K562 (cell line): Measurements from ENCODE around the gene DOP1A. TPM values are rescaled to one million over a fixed set of nuclear protein-coding genes. Genes with fewer than 3 reads are reported as not detected.

Source experiments
- ATAC-seq: fragments of 200-7000 bp; cut with Tn5 transposase; 3 replicates; pipeline ENCODE4 v1.9.1; 2020; ENCODE audit warnings: moderate library complexity
- BruUV-seq: library from RNA; stranded (reverse); fragments of 400-500 nt; replicated peaks from 2 replicates; lab custom pipeline; 2021; lab: Mats Ljungman, UMichigan
- CTCF ChIA-PET: fragments of 300-600 bp; formaldehyde crosslinking; extraction: SDS; loops from one replicate; lab custom pipeline; 2021; ENCODE audit warnings: low intra/inter-chr PET ratio; lab: Yijun Ruan, JAX
- POLR2A ChIA-PET: fragments of 300-600, 350-650 bp; sonication (Branson Sonifier 250); formaldehyde crosslinking; extraction: SDS; loops from one replicate; lab custom pipeline; 2021; ENCODE audit warnings: antibody characterized with exemption, inconsistent platforms; lab: Yijun Ruan, JAX
- DNase-seq, 4 experiments: peaks; one replicate each; pipeline versions ENCODE4 v3.0.0 to v3.0.0-alpha.2; 2011 to 2018; ENCODE audit warnings: low spot score in 3 of 4, mixed read lengths in 3 of 4; ENCODE audit errors: extremely low read depth in 1 of 4
- FAIRE-seq: peaks from 2 replicates; lab custom pipeline; 2011; peaks lifted over from hg19 to GRCh38; lab: Jason Lieb, UNC
- H2AFZ ChIP-seq: 2 replicates; pipeline ENCODE4 v1.6.0; 2011; ENCODE audit warnings: low read depth, low read length, control low read depth, inconsistent platforms
- H3K27ac ChIP-seq: fragments of 200-600 bp; 3 replicates; pipeline ENCODE4 v1.8.0; 2011; ENCODE audit warnings: low read depth, mild to moderate bottlenecking, control low read depth, inconsistent platforms, low read length, moderate library complexity, mixed read lengths; ENCODE audit errors: extremely low read depth
- H3K27me3 ChIP-seq, 2 experiments: fragments of 300-600 bp in 1 of 2; 2 replicates in 1 of 2; 3 replicates in 1 of 2; pipeline versions ENCODE4 v1.6.0 to v1.8.0; 2011; ENCODE audit warnings: inconsistent platforms in 2 of 2, low read length in 2 of 2, mild to moderate bottlenecking in 1 of 2, mixed read lengths in 1 of 2, moderate library complexity in 1 of 2; ENCODE audit not compliant: control insufficient read depth in 2 of 2, insufficient read depth in 2 of 2
- H3K36me3 ChIP-seq: fragments of 300-600 bp; 3 replicates; pipeline ENCODE4 v1.8.0; 2011; ENCODE audit warnings: mild to moderate bottlenecking, low read length, inconsistent platforms; ENCODE audit not compliant: control insufficient read depth, insufficient read depth
- H3K4me1 ChIP-seq, 2 experiments: fragments of 200-600 bp in 1 of 2; replicated peaks in 1 of 2; 2 replicates in 1 of 2; 3 replicates in 1 of 2; pipeline versions ENCODE4 v1.5.1 to v1.8.0; 2011; ENCODE audit warnings: inconsistent platforms in 2 of 2, low read length in 2 of 2, mild to moderate bottlenecking in 1 of 2, mixed read lengths in 1 of 2, moderate library complexity in 1 of 2; ENCODE audit not compliant: control insufficient read depth in 2 of 2, insufficient read depth in 2 of 2
- H3K4me2 ChIP-seq: 2 replicates; pipeline ENCODE4 v1.6.1; 2011; ENCODE audit warnings: low read length, control low read depth, inconsistent platforms, mixed read lengths; ENCODE audit not compliant: insufficient read depth
- H3K4me3 ChIP-seq: fragments of 200-600 bp; sonication (generic), shearing (Covaris generic); 2 replicates; pipeline ENCODE4 v1.5.1; 2016; ENCODE audit warnings: control low read depth, inconsistent platforms
- H3K79me2 ChIP-seq: fragments of 200-600 bp; 3 replicates; pipeline ENCODE4 v1.8.0; 2011; ENCODE audit warnings: low read length, inconsistent platforms; ENCODE audit not compliant: control insufficient read depth, insufficient read depth
- H3K9ac ChIP-seq, 2 experiments: 2 replicates each; pipeline versions ENCODE4 v1.6.0 to v1.6.1; 2011; ENCODE audit warnings: low read depth in 2 of 2, low read length in 2 of 2, control low read depth in 1 of 2, inconsistent platforms in 1 of 2, mild to moderate bottlenecking in 1 of 2, mixed read lengths in 1 of 2; ENCODE audit not compliant: insufficient read depth in 1 of 2
- H3K9me1 ChIP-seq: one replicate; pipeline ENCODE4 v1.6.0; 2011; ENCODE audit warnings: inconsistent platforms, mild to moderate bottlenecking, low read length, moderate library complexity; ENCODE audit not compliant: control insufficient read depth, insufficient read depth
- H3K9me3 ChIP-seq: replicated peaks from 2 replicates; pipeline ENCODE4 v1.5.1; 2011; ENCODE audit warnings: low read depth, low read length, inconsistent platforms; ENCODE audit not compliant: control insufficient read depth, insufficient read depth
- H4K20me1 ChIP-seq: replicated peaks from 2 replicates; pipeline ENCODE4 v1.6.1; 2011; ENCODE audit warnings: low read length, inconsistent platforms, mixed read lengths; ENCODE audit not compliant: control insufficient read depth, insufficient read depth
- BACH1 ChIP-seq: fragments of 200-800 bp; sonication (Bioruptor generic); IDR thresholded peaks from 2 replicates; pipeline ENCODE4 v1.6.1; 2016; ENCODE audit warnings: missing genetic modification characterization, missing compliant biosample characterization
- POLR2AphosphoS2 ChIP-seq: IDR thresholded peaks from 2 replicates; pipeline ENCODE4 v1.6.1; 2012; ENCODE audit warnings: low read length, improper control_type of control experiment
- TGIF2 ChIP-seq: sonication (generic); formaldehyde crosslinking; IDR thresholded peaks from 2 replicates; pipeline ENCODE4 v1.8.1; 2022; ENCODE audit warnings: mild to moderate bottlenecking, missing genetic modification reagents, moderate library complexity
- ZNF212 ChIP-seq: fragments of 450-650 bp; formaldehyde crosslinking; IDR thresholded peaks from 2 replicates; pipeline ENCODE4 v1.4.0; 2020; ENCODE audit warnings: mild to moderate bottlenecking
- WGBS: fragments of 100-300 bp; shearing (Covaris generic); methylation state at CpG from one replicate; pipeline ENCODE4 v1.1.6; 2016; ENCODE audit warnings: low coverage, mixed read lengths; ENCODE audit not compliant: insufficient coverage; ENCODE audit errors: missing lambda C conversion rate; 5-methylcytosine and 5-hydroxymethylcytosine counted together
- in situ Hi-C: fragments of 300-500 bp; cut with MboI; formaldehyde crosslinking; loops from 4 replicates; pipeline ENCODE4 v1.15.0; 2018; ENCODE audit warnings: inconsistent platforms, mixed read lengths
- intact Hi-C: fragments of 100-400 bp; cut with micrococcal nuclease; formaldehyde crosslinking; loops from 2 replicates; pipeline ENCODE4 v1.14.2; 2022
- polyA plus RNA-seq, 8 experiments: library from polyadenylated mRNA; depleted of rRNA in 4 of 8; stranded (reverse) in 5 of 8; unstranded in 3 of 8; fragments of >200 nt; fragmentation: Nextera tagmentation in 2 of 8; fragmentation: Illumina TruSeq in 1 of 8; extraction: Ambion mirVana in 2 of 8; extraction: Trizol in 1 of 8; gene quantifications; 2 replicates each; pipeline versions ENCODE4 v1.2.1 to v1.2.3, GENCODE V29; 2011 to 2014; ENCODE audit warnings: inconsistent platforms in 1 of 8, missing spikeins in 1 of 8
- total RNA-seq, 7 experiments: library from RNA; depleted of rRNA in 6 of 7; stranded (reverse); fragments of >200 nt in 6 of 7; fragmentation: Illumina TruSeq in 2 of 7; extraction: Trizol in 2 of 7; gene quantifications; 2 replicates each; pipeline versions ENCODE4 v1.2.1 to v1.2.3, GENCODE V29; 2011 to 2021; ENCODE audit warnings: low replicate concordance in 1 of 7
- TF ChIP-seq, protein P1 (sequence below): fragments of 250-450 bp; sonication (Bioruptor Pico); IDR thresholded peaks from 2 replicates; pipeline ENCODE4 v1.8.0; 2021; ENCODE audit warnings: moderate library complexity, mild to moderate bottlenecking, inconsistent platforms
- TF ChIP-seq, protein P2 (sequence below): fragments of 450-650 bp; formaldehyde crosslinking; IDR thresholded peaks from 2 replicates; pipeline ENCODE4 v1.4.0; 2020; ENCODE audit warnings: mild to moderate bottlenecking, moderate library complexity
- TF ChIP-seq, protein P3 (sequence below): fragments of 250-450 bp; sonication (Bioruptor Pico); IDR thresholded peaks from 2 replicates; pipeline ENCODE4 v1.5.0; 2021; ENCODE audit warnings: mild to moderate bottlenecking, borderline replicate concordance

DOP1A gene
- total and polyA plus RNA-seq, 9 of the 15 experiments (the other 6 are each of a cell fraction or from before 2014, with no cell fraction given): 0.75 to 10.5 (median 4.4) TPM

- TF ChIP-seq, protein P1, sequence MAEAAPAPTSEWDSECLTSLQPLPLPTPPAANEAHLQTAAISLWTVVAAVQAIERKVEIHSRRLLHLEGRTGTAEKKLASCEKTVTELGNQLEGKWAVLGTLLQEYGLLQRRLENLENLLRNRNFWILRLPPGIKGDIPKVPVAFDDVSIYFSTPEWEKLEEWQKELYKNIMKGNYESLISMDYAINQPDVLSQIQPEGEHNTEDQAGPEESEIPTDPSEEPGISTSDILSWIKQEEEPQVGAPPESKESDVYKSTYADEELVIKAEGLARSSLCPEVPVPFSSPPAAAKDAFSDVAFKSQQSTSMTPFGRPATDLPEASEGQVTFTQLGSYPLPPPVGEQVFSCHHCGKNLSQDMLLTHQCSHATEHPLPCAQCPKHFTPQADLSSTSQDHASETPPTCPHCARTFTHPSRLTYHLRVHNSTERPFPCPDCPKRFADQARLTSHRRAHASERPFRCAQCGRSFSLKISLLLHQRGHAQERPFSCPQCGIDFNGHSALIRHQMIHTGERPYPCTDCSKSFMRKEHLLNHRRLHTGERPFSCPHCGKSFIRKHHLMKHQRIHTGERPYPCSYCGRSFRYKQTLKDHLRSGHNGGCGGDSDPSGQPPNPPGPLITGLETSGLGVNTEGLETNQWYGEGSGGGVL (CRISPR knock-in tag): no peak
These were observed 20.3 kb upstream of the DOP1A start (continued) for GRCh38 chr6:83047065-83047754.

- intact Hi-C loops: loop anchor here (10.0 kb wide), 5 partner anchors 167 to 647 kb away; no protein-coding TSS in a partner anchor
- TF ChIP-seq BACH1 (tag): no peak
- no peak for TF ChIP-seq POLR2AphosphoS2
- TF ChIP-seq TGIF2 (CRISPR knock-in tag): no peak
- TF ChIP-seq, protein P2, sequence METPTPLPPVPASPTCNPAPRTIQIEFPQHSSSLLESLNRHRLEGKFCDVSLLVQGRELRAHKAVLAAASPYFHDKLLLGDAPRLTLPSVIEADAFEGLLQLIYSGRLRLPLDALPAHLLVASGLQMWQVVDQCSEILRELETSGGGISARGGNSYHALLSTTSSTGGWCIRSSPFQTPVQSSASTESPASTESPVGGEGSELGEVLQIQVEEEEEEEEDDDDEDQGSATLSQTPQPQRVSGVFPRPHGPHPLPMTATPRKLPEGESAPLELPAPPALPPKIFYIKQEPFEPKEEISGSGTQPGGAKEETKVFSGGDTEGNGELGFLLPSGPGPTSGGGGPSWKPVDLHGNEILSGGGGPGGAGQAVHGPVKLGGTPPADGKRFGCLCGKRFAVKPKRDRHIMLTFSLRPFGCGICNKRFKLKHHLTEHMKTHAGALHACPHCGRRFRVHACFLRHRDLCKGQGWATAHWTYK (CRISPR knock-in tag): no peak
- TF ChIP-seq ZNF212 (CRISPR knock-in tag): no peak
- TF ChIP-seq, protein P3, sequence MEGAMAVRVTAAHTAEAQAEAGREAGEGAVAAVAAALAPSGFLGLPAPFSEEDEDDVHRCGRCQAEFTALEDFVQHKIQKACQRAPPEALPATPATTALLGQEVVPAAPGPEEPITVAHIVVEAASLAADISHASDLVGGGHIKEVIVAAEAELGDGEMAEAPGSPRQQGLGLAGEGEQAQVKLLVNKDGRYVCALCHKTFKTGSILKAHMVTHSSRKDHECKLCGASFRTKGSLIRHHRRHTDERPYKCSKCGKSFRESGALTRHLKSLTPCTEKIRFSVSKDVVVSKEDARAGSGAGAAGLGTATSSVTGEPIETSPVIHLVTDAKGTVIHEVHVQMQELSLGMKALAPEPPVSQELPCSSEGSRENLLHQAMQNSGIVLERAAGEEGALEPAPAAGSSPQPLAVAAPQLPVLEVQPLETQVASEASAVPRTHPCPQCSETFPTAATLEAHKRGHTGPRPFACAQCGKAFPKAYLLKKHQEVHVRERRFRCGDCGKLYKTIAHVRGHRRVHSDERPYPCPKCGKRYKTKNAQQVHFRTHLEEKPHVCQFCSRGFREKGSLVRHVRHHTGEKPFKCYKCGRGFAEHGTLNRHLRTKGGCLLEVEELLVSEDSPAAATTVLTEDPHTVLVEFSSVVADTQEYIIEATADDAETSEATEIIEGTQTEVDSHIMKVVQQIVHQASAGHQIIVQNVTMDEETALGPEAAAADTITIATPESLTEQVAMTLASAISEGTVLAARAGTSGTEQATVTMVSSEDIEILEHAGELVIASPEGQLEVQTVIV (CRISPR knock-in tag): no peak
These were observed 15.9 kb upstream of the DOP1A start for GRCh38 chr6:83051377-83052172.

More at GRCh38 chr6:83051377-83052172, 15.9 kb upstream of the DOP1A start:
- Histone ChIP-seq H4K20me1 (no peaks in the 10 kb centered on the region), H3K27me3 (no peaks in the 10 kb centered on the region), H3K79me2 (no peaks in the 10 kb centered on the region), H3K4me3 (no peak overlapping the region), H3K4me1 (no peaks in the 10 kb centered on the region; a peak in 2 of 5 replicates), H2AFZ (no peak overlapping the region), H3K36me3 (peaks cover 42% of the 10 kb centered on the region; the same call in 1 of the 3 replicates), H3K27ac (no peak overlapping the region), H3K9me3 (no peaks in the 10 kb centered on the region), H3K9me1 (no peaks in the 10 kb centered on the region), H3K9ac (no peak overlapping the region), H3K4me2 (no peak overlapping the region)
- no TSS peak for BruUV-seq
- DNase-seq (no peak), FAIRE-seq (no peak), ATAC-seq (no peak)
- CTCF ChIA-PET: no interaction called here
- POLR2A ChIA-PET: interaction anchor here (1.2 kb wide), 1 partner anchor 14 kb away, joined by 3 read pairs; the partner anchor contains the start of gene UBE3D
- 38% methylated on average over 5 of the region's 5 CpGs for WGBS
- in situ Hi-C loops: loop anchor here (10.0 to 25.0 kb wide), 2 partner anchors 307 to 464 kb away; no protein-coding TSS in a partner anchor
